ENCODE data around the gene HOXB3.

DNA sequence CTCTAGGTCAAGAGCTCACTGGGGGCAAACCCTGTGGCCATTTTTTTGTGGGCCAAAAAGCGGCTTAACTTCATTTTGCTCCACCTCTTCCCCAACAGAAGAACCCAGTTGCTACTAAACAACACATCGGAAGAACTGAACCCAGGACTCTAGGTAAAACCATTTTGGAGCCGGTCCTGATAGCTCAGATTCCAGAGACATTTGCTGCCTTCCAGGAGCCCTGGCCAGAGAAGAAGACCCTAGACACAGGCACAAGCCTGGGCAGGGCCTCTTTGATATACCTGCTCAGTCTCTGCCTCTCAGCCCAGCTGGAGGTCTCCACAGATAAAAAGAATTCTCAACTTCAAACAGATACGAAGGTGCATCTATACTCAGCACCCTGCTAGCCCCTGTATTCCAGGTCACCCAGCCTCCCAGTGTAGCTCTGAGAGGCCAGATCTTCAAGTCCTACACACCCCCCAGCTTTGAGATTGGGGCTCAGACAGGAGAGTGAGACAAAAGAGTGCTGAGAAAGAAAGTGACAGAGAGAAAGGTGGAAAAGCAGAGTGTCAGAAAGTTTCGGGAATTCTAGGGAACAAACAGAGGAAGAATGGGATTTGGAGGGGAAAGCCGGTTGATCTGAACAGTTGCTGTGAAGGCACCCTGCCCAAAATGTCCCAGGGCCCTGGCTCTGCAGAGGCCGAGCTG is 42.7 kb upstream of the HOXB3 start:
- TF ChIP-seq, protein P1, sequence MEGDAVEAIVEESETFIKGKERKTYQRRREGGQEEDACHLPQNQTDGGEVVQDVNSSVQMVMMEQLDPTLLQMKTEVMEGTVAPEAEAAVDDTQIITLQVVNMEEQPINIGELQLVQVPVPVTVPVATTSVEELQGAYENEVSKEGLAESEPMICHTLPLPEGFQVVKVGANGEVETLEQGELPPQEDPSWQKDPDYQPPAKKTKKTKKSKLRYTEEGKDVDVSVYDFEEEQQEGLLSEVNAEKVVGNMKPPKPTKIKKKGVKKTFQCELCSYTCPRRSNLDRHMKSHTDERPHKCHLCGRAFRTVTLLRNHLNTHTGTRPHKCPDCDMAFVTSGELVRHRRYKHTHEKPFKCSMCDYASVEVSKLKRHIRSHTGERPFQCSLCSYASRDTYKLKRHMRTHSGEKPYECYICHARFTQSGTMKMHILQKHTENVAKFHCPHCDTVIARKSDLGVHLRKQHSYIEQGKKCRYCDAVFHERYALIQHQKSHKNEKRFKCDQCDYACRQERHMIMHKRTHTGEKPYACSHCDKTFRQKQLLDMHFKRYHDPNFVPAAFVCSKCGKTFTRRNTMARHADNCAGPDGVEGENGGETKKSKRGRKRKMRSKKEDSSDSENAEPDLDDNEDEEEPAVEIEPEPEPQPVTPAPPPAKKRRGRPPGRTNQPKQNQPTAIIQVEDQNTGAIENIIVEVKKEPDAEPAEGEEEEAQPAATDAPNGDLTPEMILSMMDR (IDR thresholded peaks at IDR 0.05 in 8 of 11, conservative IDR thresholded peaks at IDR 0.05 in 3 of 11), result no peak
- TF ChIP-seq POLR2A (IDR thresholded peaks at IDR 0.05) (no peak), POLR2AphosphoS5 (IDR thresholded peaks at IDR 0.05) (no peak)

Measured in spleen (tissue), 7 donors.